Stimulated activated CD4-positive, alpha-beta T cell treated with anti-CD3 and anti-CD28 coated beads, Interleukin-4, amount 100 ng/mL, for 1 hour (primary cell): Measurements from ENCODE around the gene MARK1.
A peak's percentile ranks its signal among the peaks of the same experiment; 100 is the strongest.
"Not testable (repeated sequence)": the region's sequence is repeated elsewhere in the genome, so short reads cannot be mapped to it uniquely, and the experiment has no call there.

Experiments used
- DNase-seq: peaks from one replicate; pipeline ENCODE4 v3.0.0-alpha.2; 2020

MARK1 gene

DNA sequence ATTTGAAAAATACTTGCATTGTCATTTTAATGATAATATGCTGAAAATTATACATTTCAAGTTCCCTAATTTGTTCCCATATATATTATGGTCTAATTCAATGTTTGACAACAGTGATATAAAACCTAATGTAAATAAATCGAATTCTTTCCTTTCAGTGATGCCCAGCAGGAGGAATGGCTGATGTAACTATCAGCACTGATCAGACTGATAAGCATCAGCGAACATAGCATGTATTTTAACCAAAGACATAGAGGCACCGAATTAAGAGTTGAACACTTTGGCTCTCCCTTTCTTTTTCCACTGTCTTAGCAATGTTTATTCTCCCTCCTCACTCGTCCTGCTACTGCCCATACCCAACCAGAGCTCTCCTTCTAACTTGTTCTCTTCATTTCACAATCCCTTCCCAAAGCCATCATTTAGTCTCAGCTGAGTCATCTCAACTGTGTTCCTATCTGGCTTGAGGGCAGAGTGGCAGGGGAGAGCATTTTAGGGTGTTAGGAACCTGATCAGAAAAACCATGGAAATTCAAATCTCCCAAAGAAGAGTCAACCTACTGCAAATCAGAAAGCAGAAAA, 103.4 kb downstream of the MARK1 start:
- DNase-seq: no peak

DNA sequence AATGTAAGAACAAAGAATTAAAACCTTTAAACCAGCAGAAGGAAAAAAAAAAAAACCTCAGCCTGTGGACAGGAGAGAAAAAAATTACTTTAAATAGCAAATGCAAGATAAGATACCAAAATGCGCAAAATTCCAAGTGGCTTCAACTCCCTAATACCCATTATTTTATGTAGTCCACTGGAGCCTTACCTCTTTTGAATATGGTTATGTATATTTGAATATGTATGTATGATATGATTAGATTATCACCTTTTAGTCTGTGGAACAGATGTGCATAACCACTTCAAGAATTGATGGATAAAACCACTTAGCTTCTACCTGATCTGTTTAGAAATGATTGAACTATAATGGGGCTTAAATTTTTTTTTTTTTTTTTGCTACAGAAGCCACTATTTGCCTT, 109.8 kb downstream of the MARK1 start:
- DNase-seq: no peak

DNA sequence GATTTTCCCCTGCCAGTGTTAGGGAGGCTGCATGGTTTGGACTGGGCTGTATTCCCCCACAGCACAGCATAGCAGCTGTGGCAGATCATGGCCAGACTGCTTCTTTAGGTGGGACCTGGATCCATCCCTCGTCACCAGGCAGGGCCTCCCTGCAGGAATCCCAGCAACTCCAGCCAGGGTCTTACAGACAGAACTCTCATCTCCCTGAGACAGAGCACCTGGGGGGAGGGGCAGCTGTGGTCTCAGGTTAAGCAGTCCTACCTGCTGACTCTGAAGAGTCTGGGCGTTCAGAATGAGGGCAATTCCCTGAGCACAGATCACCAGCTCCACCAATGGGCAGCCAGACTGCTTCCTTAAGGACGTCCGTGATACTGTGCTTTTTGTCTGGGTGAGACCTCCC, 114.3 kb downstream of the MARK1 start:
- DNase-seq: no peak

DNA sequence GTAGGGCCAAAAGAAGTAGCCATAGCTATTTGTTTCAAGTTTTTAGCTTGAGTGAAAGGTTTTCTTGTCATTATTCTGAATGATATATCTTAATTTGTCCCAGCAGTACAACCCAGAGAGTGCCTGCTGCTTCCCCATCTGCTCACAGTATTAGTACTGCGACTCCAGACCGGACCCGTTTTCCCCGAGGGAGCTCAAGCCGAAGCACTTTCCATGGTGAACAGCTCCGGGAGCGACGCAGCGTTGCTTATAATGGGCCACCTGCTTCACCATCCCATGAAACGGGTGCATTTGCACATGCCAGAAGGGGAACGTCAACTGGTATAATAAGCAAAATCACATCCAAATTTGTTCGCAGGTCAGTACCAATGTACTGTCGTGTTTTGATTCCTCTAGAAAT, 125.1 kb downstream of the MARK1 start:
- no peak for DNase-seq

DNA sequence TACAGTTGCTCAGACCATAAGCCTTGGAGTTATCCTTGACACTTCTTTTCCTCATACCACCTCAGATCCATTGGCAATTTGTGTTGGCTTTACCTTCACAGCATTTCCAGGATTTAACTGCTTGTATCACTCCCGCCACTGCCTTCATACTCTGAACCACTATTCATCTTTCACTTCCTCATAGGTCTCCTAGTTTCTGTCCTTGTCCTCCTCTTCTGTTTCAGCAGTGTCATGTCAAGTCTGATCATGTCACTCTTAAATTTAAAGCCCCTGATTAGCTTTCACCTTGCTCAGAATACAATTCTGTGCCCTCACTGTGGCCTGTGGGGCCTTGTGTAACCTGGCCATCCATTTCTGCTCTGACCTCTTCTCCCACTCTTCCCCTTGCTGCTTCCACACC, 127.6 kb downstream of the MARK1 start:
- DNase-seq: no peak

DNA sequence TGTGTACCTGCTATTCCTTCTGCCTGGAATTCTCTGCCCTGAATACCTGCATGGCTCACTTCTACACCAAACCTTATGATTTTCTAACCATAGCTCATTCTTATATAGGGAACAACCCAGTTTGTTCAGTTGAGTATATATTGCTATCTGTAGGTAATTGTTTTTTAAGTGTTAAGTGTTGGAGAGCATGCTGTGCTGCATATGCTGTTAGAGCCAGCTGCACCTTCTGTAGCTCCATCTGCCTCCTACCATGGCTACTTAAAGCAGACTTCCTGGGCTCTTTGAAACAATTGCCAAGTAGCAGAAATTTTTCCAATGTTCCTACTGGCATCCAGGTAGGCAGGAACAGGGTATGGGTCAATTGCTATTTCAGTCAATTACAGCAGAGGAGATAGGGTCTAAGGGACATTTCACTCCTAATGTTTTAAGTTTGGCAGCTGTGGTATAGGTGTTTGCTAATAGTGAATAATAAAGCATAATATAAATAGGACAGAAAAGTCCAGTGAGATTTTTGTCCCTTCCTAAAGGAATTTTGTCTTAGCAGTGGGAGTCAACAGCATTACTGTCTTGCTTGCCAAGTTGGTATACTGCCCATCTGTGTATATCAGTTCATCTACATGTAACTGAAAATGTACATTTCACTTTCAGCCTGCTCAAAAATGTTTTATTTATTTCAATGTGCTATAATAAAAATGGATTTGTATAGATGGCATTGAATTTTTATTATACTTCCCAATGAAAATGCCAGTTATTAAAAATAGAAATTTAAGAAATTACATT, 128.2 kb downstream of the MARK1 start:
- DNase-seq: no peak

DNA sequence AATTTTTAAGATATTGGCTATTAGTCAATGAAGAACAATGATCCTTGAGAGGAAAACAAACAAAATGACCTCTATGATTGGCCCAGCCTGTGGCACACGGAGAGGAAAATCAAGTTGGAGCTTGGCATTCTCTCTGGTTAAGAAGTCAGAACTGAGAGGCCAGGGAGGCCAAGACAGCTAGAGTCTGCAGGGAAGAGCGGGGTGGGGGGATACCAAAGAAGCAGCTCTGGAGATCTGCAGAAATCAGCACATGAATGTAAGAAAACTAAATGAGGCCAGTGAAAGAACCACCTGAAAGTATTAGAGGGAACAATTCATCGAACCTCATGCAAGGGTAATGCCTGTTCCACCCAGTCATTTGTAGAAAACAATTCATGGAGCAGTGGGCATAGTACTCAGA, 138.4 kb downstream of the MARK1 start:
- no peak for DNase-seq

DNA sequence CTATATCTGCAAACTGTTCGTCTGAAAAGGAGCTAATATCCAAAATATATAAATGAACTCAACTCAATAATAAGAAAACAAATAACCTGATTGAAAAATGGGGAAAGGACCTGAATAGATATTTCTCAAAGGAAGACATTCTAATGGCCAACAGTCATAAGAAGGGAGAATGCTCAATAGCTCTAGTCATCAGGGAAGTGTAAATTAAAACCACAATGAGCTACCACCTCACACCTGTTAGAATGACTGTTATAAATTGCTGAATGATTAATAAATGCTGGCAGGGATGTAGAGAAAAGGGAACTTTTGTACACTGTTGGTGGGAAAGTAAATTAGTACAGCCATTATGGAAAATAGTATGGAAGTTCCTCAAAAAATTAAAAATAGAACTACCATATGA, 141.1 kb downstream of the MARK1 start:
- DNase-seq: no peak

DNA sequence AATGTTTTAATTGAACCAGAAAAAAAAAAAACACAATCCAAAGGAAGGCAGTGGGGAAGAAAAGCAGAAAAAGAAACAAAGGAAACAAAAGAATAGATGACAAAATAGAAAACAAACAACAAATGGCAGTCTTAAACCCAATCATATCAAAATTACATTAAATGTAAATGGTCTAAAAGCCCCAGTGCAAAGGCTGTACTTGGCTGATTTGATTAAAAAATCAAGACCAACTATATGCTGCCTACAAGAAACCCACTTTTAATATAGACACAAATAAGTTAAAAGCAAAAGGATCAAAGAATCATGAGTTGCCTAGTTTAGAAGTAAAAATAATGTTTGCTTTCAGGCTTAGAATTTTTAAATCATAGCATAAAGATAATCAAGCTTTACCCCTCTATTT, 142.4 kb downstream of the MARK1 start:
- no peak for DNase-seq

DNA sequence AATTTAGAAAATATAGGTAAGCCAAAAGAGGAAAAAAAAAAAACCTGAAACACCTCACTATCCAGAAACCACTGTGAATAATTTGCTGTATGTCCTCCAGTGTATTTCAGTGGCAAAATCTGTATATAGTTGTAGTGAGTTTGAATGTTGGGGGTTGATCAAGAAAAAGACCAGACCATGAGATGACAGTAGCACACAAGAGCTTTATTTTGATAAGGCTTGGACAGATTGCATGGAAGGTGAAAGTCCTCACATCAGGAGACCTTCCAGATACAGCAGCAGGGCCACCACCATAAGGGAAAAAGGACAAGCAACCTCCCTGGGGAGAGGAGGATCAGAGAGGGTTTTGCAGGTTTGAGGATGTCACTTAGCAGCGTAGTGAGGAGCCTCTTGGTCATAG, 146.0 kb downstream of the MARK1 start:
- no peak for DNase-seq

DNA sequence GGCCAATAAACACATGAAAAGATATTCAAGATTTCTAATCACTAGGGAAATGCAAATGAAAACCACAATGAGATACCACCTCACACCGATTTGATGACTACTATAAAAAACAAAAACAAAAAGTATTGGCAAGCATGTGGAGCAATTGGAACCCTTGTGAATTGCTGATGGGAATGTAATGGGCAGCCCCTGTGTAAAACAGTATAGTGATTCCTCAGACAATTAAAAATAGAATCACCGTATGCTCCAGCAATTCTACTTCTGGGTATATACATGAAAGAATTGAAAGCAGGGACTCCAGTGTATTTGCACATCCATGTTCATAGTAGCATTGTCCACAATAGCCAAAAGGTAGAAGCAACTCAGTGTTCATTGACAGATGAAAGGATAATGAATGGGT, 149.3 kb downstream of the MARK1 start:
- no peak for DNase-seq

DNA sequence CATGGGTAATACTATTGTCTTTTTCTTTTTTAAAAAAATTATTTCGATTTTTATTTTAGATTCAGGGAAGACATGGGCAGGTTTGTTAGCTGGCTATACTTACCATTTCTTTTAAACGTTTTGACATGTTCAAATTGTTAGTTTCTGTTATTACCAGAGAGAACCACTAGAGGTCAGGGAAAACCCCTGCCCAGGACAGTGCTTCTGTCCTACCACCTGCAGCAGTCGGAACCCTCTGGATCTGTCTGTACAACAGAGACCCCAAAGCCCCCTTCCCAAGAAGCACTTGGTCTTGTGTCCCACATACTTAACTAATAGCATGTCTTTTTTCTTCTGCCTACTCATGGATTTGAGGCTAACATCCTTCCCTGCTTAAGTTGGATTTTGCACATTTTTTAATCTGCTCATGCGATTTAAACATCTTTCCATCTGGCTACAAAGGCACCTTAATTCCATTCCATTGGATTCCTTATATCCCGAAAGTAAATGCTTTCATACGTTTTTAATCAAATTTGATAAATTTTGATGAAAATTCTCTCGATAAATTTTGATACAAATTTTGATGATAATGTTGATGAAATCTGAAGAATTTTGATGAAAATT, 152.2 kb downstream of the MARK1 start:
- no peak for DNase-seq

DNA sequence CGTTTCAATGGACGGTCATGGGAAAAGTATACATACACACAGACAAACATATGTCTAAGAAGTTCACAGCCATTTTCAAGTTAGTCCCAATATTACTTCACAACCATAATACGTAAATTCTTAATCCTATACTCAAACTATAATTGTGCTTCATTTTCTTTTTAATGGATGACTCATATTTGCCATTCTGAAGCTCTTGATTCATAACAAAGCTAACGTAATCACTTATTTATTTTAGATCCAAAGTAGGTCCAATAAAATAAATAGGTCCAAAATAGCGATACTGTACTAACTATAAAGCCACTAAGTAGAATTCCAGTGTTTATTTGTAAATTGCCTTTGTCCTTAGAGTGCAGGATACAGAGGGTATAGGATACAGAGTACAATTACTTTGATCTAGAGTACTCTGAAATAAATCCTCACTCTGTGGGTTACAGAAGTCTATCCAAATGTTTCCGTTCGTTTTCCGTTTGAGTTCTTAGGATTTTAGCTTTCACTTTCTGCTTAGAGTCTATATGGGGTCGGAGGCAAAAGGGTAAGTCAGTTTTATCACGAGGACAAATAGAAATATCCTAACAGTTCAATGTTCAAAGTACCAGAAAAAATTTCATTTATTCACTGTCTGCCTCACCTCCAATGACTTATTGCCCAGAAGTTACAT, 153.4 kb downstream of the MARK1 start:
- no peak for DNase-seq

DNA sequence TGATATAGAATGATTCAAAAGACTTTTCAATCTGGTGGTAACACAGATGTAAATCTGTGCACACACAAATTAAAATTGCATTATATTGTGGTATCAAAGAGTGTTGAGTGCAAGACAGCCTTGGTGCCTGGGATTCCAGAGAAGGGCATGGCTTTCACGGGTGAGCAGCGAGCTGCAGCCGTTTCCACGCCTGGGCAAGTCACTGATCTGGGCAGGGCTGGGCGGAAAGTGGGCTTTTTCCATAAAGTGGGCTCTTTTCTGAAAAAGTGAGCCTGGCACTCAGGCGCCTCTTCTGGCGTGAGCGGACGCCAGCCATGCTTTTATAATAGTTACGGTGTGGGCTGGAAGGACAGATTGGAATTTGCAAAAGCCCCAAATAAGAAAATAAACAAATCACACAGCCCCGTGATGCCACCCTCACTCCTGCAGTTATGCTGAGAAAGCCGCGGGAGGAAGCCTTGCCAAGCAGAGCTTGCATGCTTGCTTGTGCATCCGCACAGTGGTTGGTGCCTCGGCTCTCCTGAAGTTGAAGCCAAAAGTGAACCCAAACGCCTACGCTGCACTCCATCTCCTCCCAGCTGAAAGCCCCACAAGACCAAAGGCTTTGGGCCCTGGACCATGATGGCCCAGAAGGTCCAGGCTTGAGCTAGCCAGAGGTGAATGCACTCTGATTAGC, 155.1 kb downstream of the MARK1 start:
- no peak for DNase-seq

DNA sequence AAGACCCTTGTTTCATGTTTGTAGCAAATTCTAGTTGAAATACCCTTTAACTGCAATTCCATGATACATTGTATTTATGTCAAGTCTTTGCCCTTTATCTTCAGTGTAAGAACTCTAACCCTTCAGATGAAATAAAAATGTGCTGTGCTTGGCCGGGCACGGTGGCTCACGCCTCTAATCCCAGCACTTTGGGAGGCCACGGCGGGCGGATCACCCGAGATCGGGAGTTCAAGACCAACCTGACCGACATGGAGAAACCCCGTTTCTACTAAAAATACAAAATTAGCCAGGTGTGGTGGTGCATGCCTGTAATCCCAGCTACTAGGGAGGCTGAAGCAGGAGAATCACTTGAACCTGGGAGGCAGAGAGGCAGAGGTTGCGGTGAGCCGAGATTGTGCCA, 155.8 kb downstream of the MARK1 start:
- DNase-seq: not testable (repeated sequence)

DNA sequence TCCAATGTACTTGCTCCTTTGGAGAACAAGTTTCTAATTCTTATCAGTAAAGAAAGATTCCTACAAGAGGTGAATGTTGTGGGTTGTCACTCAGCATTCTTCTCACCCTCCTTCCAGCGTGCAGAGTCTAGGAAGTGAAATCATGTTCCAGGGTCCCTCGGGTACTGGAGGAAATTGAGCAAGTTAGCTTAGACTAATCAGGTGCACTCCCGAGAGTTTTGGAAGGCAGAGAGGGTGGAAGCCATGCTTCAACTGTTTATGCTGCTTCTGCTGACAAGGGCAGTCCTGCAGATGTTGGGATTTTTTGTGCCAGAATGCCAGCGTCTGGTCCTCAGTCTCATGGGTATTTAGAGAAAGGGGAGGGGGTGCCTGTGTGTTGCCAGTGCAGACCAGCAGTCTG, 157.0 kb downstream of the MARK1 start:
- DNase-seq: no peak

DNA sequence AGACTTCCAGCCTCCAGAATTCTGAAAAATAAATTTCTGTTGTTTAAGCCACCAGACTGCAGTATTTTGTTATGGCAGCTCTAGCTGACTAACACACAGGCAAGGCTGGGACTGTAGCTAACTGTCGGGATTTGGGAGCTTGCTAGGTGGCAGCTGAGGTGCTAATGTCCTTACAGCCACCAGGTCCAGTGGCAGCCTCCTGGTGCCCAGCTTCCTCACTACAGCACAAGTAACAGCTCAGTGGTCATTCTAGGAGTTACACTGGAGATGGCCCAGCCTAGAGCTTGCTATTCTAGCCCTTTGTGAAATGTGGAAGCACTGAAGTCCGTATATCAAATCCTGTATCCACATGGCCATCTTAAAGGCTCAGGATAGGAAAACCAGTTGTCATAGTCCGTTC, 157.9 kb downstream of the MARK1 start:
- no peak for DNase-seq

DNA sequence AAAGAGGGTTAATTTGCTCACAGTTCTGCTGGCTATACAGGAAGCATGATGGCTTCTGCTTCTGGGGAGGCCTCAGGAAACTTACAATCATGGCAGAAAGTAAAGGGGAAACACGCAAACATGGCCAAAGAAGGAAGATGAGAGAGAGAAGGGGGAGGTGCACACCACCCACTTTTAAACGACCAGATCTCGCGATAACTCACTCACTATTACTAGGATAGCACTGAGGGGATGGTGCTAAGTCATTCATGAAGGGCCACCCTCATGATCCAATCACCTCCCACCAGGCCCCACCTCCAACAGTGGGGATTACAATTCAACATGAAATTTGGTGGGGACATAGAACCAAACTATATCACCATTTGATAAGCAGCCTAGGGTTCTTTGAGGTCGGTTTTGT, 159.9 kb downstream of the MARK1 start:
- DNase-seq: no peak

DNA sequence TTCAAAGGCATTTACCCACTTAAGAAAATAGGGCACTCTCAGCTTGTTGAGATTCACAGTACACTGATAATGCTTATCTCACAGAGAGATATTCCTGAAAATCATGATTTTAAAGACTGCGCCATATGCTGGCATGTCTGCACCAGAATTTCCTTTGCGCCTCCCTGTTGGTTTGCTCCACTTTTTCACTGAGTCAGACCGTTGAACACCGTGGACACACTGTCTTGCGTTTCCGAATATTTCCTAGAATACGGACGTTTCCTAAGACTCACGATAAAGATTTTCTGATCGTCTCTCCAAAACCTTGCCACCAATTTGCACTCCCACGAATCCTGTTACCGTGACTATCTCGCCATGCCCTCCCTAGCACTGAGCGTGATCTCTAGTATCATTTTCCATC, 161.7 kb downstream of the MARK1 start:
- DNase-seq: no peak

DNA sequence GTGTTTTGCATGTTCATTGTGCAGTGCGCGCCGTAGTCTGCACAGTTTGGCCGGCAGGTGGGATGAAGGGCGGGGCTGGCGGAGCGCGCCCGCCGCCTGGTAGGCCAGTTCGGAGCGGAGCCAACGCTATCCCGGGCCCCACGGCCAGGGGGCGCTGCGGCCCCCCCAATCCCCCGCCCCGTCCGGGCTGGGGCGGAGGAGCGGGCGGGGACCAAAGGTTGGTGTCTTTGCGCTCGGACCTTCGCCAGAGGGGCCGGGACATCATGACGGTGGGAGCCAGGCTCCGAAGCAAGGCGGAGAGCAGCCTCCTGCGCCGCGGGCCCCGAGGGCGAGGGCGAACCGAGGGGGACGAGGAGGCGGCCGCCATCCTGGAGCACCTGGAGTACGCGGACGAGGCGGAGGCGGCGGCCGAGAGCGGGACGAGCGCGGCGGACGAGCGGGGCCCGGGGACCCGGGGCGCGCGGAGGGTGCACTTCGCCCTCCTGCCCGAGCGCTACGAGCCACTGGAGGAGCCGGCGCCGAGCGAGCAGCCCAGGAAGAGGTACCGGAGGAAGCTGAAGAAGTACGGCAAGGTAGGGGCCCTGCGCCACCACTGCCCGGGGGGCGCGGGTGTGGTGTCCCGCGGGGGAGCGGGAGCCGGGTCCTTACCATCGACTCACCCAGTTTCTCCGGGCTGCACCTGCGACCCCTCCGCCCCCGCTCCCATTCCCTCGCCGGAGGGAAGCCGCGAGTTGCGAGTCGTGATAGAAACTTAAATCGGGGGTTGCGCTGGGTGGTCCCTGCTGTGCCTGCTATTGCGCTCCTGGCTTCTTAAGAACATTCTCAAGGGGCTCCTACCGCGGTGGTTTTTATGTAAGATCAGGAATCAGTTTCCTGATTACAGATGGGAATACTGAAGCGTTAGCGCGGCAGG, 162.5 kb downstream of the MARK1 start, which contains the start of gene C1orf115:
Gene C1orf115, plus strand, starts transcription at position 224 of the 913 bp plus-strand sequence. Its CDS starts 40 bp downstream, at position 264.
- DNase-seq: peak; percentile 76

DNA sequence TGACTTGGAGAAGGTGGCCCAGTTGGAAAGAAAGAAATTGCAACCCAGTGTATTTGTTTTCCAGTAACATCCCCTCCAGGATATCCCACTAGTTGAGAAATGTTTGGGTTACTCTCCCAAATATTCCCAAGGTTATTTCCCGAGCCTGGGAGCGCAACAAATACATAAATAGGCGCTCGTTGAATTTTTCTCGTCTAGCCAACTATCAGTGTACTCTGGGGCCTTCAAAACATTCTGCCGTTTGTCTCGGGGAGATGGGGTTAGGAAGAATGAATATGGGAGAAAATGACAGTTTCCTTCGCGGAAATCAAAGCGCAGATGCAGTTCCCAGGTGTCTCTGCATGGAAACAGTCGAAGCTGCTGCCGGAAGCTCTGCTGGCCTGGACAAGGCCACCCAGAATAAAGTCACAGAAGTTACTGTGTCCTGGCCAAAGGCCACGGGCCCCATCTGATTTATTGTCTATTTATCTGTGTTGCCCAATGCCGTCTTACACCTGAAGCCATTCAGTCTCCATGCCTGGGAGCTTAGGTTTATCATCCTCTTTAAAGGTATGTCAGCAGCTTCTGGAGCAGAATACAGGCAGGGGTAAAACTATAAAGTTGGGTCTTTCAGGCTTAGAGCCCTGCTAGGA, 163.2 kb downstream of the MARK1 start:
- no peak for DNase-seq
